ENCODE measurements around the gene NIPSNAP2. TPM values are rescaled to one million over a fixed set of nuclear protein-coding genes. Genes with fewer than 3 reads are reported as not detected.

NIPSNAP2 gene
- total and polyA plus RNA-seq, 2 of the 13 experiments (the other 11 are each of a cell fraction or from before 2014, with no cell fraction given): 40.3 to 61.5 TPM

DNA sequence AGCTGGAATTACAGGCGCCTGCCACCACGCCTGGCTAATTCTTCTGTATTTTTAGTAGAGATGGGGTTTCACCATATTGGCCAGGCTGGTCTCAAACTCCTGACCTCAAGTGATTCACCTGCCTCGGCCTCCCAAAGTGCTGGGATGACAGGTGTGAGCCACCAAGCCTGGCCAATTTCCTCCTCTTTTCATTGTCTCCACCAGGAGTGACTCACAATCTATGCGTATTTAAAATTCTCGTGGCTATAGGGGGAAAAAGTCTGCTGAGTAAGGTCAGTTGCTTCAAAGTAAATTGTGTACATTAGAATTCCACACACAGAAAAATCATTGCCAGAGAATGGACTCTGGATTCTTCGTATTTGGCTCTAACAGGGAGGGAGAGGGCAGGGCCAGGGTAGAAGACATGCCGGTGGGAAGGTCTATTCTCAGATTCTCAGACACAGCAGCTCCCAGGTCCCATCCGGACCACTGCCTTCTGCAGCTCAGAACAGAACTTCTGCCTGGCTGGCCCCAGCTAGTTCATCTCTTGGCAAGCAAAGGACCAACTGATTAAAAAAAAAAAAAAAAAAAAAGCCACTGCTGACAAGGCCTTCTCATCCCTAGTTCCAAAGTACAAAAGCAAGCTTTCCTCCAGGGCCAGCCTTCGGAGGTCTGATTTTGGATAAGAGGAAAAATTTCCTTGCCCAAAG lies 64.7 kb downstream of the NIPSNAP2 start (continued):
- TF ChIP-seq, protein P1, sequence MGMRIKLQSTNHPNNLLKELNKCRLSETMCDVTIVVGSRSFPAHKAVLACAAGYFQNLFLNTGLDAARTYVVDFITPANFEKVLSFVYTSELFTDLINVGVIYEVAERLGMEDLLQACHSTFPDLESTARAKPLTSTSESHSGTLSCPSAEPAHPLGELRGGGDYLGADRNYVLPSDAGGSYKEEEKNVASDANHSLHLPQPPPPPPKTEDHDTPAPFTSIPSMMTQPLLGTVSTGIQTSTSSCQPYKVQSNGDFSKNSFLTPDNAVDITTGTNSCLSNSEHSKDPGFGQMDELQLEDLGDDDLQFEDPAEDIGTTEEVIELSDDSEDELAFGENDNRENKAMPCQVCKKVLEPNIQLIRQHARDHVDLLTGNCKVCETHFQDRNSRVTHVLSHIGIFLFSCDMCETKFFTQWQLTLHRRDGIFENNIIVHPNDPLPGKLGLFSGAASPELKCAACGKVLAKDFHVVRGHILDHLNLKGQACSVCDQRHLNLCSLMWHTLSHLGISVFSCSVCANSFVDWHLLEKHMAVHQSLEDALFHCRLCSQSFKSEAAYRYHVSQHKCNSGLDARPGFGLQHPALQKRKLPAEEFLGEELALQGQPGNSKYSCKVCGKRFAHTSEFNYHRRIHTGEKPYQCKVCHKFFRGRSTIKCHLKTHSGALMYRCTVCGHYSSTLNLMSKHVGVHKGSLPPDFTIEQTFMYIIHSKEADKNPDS (CRISPR knock-in tag; IDR thresholded peaks at IDR 0.05): no peak
- 0 out of 2 replicates have a peak, but pooled peaks have one; percentile 31 for TF ChIP-seq ZNF510 (CRISPR knock-in tag; IDR thresholded peaks at IDR 0.05; ENCODE audit: low read depth)
- TF ChIP-seq, protein P2, sequence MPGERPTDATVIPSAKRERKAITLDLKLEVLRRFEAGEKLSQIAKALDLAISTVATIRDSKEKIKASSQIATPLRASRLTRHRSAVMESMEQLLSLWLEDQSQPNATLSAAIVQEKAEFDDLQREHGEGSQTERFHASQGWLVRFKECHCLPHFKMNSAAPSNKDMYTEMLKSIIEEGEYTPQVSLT (CRISPR knock-in tag; IDR thresholded peaks at IDR 0.05; ENCODE audit: borderline replicate concordance, low read depth): no peak
- no peak for TF ChIP-seq YEATS4 (CRISPR knock-in tag; IDR thresholded peaks at IDR 0.05; ENCODE audit: borderline replicate concordance)
- 0 out of 2 replicates have a peak, but pooled peaks have one; percentile 44 for TF ChIP-seq MTA1 (CRISPR knock-in tag; IDR thresholded peaks at IDR 0.05; ENCODE audit: borderline replicate concordance)
- TF ChIP-seq FOSL1 (CRISPR knock-in tag; IDR thresholded peaks at IDR 0.05; ENCODE audit: borderline replicate concordance): peak; percentile 62
- TF ChIP-seq MEIS2 (CRISPR knock-in tag; IDR thresholded peaks at IDR 0.05): no peak
- TF ChIP-seq, protein P3, sequence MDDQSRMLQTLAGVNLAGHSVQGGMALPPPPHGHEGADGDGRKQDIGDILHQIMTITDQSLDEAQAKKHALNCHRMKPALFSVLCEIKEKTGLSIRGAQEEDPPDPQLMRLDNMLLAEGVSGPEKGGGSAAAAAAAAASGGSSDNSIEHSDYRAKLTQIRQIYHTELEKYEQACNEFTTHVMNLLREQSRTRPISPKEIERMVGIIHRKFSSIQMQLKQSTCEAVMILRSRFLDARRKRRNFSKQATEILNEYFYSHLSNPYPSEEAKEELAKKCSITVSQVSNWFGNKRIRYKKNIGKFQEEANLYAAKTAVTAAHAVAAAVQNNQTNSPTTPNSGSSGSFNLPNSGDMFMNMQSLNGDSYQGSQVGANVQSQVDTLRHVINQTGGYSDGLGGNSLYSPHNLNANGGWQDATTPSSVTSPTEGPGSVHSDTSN (CRISPR knock-in tag; IDR thresholded peaks at IDR 0.05; ENCODE audit: borderline replicate concordance): no peak
- TF ChIP-seq, protein P4, sequence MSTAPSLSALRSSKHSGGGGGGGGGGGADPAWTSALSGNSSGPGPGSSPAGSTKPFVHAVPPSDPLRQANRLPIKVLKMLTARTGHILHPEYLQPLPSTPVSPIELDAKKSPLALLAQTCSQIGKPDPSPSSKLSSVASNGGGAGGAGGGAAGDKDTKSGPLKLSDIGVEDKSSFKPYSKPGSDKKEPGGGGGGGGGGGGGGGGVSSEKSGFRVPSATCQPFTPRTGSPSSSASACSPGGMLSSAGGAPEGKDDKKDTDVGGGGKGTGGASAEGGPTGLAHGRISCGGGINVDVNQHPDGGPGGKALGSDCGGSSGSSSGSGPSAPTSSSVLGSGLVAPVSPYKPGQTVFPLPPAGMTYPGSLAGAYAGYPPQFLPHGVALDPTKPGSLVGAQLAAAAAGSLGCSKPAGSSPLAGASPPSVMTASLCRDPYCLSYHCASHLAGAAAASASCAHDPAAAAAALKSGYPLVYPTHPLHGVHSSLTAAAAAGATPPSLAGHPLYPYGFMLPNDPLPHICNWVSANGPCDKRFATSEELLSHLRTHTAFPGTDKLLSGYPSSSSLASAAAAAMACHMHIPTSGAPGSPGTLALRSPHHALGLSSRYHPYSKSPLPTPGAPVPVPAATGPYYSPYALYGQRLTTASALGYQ (CRISPR knock-in tag; IDR thresholded peaks at IDR 0.05): peak; percentile 71; the same call in 1 of the 2 replicates
- TF ChIP-seq GABPB1 (CRISPR knock-in tag; IDR thresholded peaks at IDR 0.05): no peak
- TF ChIP-seq ZNF235 (CRISPR knock-in tag; IDR thresholded peaks at IDR 0.05; ENCODE audit: borderline replicate concordance): no peak
- no peak for TF ChIP-seq PTBP1 (IDR thresholded peaks at IDR 0.05; ENCODE audit: low read depth, low read length, poor library complexity, severe bottlenecking)
- TF ChIP-seq, protein P5, sequence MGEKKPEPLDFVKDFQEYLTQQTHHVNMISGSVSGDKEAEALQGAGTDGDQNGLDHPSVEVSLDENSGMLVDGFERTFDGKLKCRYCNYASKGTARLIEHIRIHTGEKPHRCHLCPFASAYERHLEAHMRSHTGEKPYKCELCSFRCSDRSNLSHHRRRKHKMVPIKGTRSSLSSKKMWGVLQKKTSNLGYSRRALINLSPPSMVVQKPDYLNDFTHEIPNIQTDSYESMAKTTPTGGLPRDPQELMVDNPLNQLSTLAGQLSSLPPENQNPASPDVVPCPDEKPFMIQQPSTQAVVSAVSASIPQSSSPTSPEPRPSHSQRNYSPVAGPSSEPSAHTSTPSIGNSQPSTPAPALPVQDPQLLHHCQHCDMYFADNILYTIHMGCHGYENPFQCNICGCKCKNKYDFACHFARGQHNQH (CRISPR knock-in tag; IDR thresholded peaks at IDR 0.05): peak; percentile 60; the same call in 1 of the 2 replicates
- TF ChIP-seq PCBP2 (optimal IDR thresholded peaks at IDR 0.05; ENCODE audit: low read depth, low read length, poor library complexity, severe bottlenecking): no peak
- TF ChIP-seq ZNF629 (CRISPR knock-in tag; conservative IDR thresholded peaks at IDR 0.05): no peak
- no peak for TF ChIP-seq ZBTB38 (CRISPR knock-in tag; IDR thresholded peaks at IDR 0.05)
- TF ChIP-seq TOE1 (CRISPR knock-in tag; IDR thresholded peaks at IDR 0.05): no peak
- TF ChIP-seq ZNF335 (CRISPR knock-in tag; IDR thresholded peaks at IDR 0.05): no peak
- peak; percentile 98 for TF ChIP-seq ZMYM2 (CRISPR knock-in tag; IDR thresholded peaks at IDR 0.05)
- no peak for TF ChIP-seq KLF15 (CRISPR knock-in tag; IDR thresholded peaks at IDR 0.05; ENCODE audit: borderline replicate concordance)
- TF ChIP-seq ZNF660 (CRISPR knock-in tag; IDR thresholded peaks at IDR 0.05; ENCODE audit: borderline replicate concordance, low read depth): no peak
- no peak for TF ChIP-seq SOX6 (IDR thresholded peaks at IDR 0.05)
- TF ChIP-seq SOX6 (CRISPR knock-in tag; IDR thresholded peaks at IDR 0.05): peak; percentile 82
